Stimulated activated CD8-positive, alpha-beta memory T cell treated with anti-CD3 and anti-CD28 coated beads, Interleukin-4, amount 100 ng/mL, for 1 hour (primary cell): ENCODE data around the gene MIB2.
"Not testable (repeated sequence)": the region's sequence is repeated elsewhere in the genome, so short reads cannot be mapped to it uniquely, and the experiment has no call there.

Source experiments
- DNase-seq, 2 donors: peaks; one replicate each; pipeline ENCODE4 v3.0.0-alpha.2; 2020; ENCODE audit warnings: low read depth in 2 of 2, low spot score in 1 of 2

MIB2 gene

GRCh38 chr1:1626207-1627141, 11.2 kb downstream of the MIB2 start:
- no peak for DNase-seq

GRCh38 chr1:1627261-1627828, 12.0 kb downstream of the MIB2 start:
- DNase-seq: no peak

- no peak for DNase-seq
Measured at GRCh38 chr1:1627829-1628753, 12.8 kb downstream of the MIB2 start.

- no peak for DNase-seq
Measured at GRCh38 chr1:1628754-1629429, 13.6 kb downstream of the MIB2 start.

GRCh38 chr1:1629430-1630190, 14.3 kb downstream of the MIB2 start:
- peak; percentile 58 to 66 for DNase-seq

GRCh38 chr1:1630191-1630964, 15.1 kb downstream of the MIB2 start:
- peak; percentile 77 to 92 for DNase-seq

- DNase-seq: no peak
Measured at GRCh38 chr1:1630965-1631781, 15.9 kb downstream of the MIB2 start.

GRCh38 chr1:1631782-1632420, 16.6 kb downstream of the MIB2 start, which contains the start of gene MMP23B:
Gene MMP23B (plus strand): TSS chr1:1632173. CDS start chr1:1632219, 46 bp downstream.
- DNase-seq: no peak

GRCh38 chr1:1633409-1633808, 18.1 kb downstream of the MIB2 start:
- DNase-seq: not testable (repeated sequence)

GRCh38 chr1:1634613-1635012, 19.3 kb downstream of the MIB2 start:
- not testable (repeated sequence) for DNase-seq

- DNase-seq: not testable (repeated sequence)
Measured at GRCh38 chr1:1636621-1637478, 21.6 kb downstream of the MIB2 start.

GRCh38 chr1:1637479-1637875, 22.2 kb downstream of the MIB2 start:
- DNase-seq: not testable (repeated sequence)

GRCh38 chr1:1638528-1638927, 23.2 kb downstream of the MIB2 start:
- DNase-seq: not testable (repeated sequence)

GRCh38 chr1:1639368-1639767, 24.1 kb downstream of the MIB2 start:
- DNase-seq: not testable (repeated sequence)

GRCh38 chr1:1640081-1640480, 24.8 kb downstream of the MIB2 start:
- DNase-seq: not testable (repeated sequence)

- not testable (repeated sequence) for DNase-seq
Measured at GRCh38 chr1:1640711-1641461, 25.6 kb downstream of the MIB2 start.
